T-helper 9 cell (primary cell): ENCODE measurements around the gene DCDC2.
"Not testable (repeated sequence)": the region's sequence is repeated elsewhere in the genome, so short reads cannot be mapped to it uniquely, and the experiment has no call there.

Source experiments
- DNase-seq: peaks from one replicate; pipeline ENCODE4 v3.0.0-alpha.2; 2020

Gene DCDC2

GRCh38 chr6:24378473-24379097 is 20.7 kb upstream of the DCDC2 start:
- DNase-seq = no peak

GRCh38 chr6:24376871-24377270 is 19.0 kb upstream of the DCDC2 start:
- DNase-seq = no peak

DNA sequence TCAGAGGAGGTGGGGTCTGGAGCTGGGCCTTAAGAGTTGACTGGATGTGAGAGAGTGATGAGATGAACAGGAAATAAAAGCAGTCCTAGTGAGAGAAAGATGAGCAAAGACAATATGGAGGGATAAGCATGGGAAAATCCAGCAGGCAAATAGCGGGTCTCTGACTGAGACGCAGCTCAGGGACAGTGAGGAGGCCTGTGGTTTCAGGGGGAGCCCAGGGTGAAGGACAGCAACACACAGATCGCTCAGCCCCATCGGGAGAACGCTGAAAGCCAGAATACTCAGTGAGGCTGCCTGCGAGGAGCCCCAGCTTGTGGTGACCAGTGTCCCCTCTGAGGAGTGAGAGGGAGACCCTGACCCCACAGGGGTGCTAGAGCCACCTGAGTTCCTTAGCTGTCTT is 16.8 kb upstream of the DCDC2 start:
- no peak for DNase-seq

- not testable (repeated sequence) for DNase-seq
These were observed 7.3 kb upstream of the DCDC2 start for GRCh38 chr6:24365103-24365633.

DNA sequence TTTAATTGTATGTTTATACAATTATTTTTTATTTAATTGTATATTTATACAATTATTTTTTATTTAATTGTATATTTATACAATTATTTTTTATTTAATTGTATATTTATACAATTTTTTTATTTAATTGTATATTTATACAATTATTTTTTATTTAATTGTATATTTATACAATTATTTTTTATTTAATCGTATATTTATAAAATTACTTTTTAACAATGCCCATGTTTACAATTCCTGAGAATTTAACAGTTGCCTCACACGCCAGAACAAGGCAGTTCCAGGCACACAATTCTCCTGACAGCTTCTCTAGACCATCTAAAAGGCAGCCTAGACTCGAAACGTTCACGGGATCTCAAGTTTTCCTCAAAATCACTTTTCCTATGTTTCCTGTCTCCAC is 4.5 kb upstream of the DCDC2 start:
- not testable (repeated sequence) for DNase-seq

DNA sequence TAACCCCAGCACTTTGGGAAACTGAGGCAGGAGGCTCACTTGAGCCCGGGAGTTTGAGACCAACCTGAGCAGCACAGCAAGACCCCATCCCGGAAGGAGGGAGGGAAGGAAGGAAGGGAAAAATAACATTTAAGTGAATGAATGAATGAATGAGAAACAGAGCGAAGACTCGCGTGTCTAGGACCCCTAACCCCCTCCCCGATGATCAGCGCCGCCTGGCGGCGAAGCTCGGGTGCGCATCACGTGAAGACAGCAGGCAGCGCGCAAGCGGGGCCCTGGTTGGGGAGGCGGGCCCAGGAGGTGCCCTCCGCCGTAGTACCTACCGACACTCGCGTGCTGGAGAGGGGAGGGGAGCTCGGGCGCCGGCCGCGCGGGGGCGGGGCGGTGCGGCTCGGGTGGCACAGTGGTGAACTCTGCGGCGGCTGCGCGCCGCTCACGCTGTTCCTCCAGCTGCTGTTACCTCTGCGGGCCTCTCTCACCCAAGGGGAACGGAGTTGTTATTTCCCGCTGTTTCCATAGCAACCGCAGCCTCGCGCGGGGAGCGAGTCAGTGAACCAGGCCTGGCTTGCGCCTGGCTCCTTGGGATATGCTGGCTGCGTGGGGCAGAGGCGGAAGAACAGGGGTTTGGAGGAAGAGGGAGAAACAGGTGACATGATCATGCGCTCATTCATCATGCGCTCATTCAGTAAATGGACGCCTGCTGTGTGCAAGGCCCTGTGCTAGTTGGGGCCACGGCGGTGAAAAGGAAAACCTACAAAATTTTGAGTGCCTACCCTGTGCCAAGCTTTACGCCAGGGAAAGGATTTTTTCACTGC is 2.0 kb upstream of the DCDC2 start:
- peak; percentile 66 for DNase-seq

DNA sequence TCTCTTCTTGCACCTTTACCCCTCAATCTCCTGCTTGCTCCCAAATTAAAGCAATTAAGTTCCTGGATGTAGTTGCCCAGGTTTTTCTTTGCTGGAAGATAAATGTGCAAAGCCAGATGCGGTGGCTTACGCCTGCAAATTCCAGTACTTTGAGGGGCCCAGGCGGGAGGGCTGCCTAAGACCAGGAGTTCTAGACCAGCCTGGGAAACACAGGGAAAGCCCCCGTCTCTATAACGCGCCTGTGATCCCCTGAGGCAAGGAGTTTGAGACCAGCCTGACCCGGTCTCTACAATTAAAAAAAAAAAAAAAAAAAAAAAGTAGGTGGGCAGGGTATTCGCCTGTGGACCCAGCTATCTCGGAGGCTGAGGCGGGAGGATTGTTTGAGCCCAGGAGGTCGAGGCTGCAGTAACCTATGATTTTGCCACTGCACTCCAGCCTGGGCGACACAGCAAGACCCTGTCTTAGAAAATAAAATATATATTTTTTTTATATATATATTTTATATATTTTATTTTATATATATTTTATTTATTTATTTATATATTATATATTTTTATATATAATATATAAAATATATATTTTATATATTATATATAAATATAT is 461 bp upstream of the DCDC2 start:
- no peak for DNase-seq

- DNase-seq = no peak
These were observed 1.4 kb downstream of the DCDC2 start for GRCh38 chr6:24356310-24356973.

DNA sequence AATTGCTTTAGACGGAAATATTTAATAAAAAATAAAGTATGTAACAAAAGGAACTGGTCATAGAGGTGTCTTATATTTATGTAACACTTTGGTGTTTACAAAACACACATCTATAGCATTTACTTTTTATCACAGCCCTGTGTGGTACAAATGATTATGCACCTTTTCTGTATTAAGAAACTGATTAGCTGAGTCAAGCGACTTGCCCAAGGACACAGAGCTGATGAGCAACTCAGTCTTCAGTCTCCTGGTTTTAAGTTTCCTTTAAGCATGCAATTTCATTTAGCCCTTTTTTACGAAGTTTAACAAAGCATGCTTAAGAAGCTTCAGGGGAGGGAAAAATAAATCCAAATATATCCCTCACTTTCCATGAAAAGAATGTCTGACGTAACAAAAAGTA is 2.5 kb downstream of the DCDC2 start:
- DNase-seq = no peak

DNA sequence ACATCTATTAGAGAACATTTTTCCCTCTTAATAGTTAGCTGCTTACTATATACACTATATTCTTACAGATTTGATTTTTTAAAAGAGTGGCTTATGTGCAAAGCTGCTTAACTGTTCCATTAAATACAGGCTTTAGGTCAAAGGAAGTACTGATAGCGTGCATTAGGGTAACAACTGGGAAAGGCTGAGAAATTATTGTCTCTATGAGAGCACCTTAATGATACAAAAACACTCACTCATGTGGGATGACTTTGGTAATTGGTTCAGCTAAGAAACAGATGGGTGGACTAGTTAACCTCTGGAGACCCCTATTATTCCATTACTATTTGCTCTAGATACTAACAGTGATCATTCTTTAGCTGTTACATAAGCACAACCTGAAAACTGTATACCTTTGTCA is 4.0 kb downstream of the DCDC2 start:
- DNase-seq = no peak

DNA sequence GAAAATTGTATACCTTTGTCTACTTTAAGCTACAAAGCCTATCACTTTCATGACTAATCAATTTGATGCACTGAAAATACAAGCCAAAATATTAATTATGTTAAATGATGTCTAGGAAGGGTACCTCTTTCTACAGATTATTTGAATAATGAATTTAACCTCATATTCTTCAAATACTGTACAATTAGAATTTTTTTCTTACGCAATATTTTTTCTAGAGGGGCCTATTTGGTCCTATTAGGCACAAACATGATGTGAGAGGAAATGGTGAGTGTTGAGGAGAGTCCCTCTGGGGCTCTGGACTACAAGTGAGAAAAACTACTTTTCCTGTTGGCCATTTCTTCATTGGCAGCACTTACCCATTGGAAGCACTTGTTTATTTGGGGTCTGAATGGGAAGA is 5.4 kb downstream of the DCDC2 start:
- no peak for DNase-seq

DNA sequence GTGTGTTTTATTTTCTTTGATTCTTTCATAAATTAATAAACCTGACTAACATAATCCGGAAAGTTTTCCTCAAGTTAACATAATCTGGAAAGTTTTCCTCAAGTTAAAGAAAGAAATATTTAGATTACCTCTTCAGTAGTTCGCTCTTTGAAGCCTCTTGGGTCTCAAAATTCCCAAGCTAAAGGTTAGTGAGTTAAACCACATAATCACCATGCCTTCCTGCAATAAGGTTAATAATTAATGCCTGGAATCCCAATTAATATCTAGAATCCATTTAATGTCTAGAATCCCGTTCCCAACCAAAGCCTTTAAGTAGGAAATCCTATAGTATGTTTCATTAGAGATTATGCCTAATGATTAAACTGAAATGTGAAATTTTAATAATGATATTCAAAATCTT is 12.9 kb downstream of the DCDC2 start:
- DNase-seq = no peak

DNA sequence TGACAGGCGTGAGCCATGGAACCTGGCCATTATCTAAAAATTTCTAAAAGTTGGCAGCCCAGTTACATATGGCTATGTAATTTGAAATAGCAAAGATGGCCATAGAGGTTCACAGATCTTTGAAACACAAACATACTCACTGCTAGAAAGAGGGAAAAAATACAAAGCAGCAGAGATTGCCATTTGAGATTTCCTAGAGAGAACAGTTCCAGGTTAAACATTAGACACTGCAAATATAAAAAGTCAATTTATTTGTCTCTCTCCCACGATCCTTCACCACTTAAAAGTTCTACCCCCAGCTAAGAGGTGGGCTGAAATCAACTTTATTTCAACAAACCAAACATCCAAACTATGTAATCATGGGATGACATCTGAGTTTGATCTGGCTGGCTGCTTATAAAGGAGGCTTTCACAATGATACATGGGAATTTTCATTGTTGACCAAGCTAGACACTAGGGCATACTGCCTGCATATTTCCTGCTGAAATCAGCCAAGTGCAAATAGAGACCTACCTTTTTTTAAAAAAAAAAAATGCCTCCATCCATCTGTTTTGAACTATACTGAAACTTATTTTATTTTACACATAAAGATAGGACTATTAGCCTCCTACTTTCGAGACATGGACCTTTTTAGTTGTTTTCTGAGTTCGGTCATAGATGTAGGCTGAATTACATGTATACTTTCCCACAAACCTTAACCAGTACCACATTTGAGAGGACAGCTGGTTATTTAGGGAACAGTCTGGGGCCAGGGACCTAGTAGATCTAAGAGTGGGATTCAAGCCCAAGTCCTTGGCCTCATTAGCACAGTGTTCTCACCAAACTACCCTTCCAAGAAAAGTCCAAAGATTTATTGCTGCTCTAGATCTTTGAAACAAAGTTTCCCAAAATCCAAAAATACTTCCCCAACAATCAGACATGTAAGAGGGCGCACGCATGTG is 16.6 kb downstream of the DCDC2 start:
- no peak for DNase-seq

DNA sequence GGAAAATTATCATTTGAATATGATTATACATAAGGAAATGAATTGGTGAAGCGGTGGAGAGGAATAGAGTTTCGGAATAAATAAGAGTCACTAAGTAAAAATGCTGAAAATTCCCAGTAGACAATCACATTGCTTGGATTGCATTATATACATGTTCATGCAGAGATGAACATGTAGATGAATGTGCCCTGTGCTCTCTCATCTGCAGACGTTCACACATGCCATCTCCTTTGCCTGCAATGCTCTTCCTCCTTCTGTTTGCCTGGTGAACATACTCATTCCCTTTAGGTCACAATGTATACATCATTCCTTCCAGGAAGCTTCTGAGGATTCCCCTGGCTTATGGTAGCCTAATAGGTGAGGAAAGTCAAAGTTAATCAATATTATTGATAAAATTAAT is 17.9 kb downstream of the DCDC2 start:
- DNase-seq = no peak

DNA sequence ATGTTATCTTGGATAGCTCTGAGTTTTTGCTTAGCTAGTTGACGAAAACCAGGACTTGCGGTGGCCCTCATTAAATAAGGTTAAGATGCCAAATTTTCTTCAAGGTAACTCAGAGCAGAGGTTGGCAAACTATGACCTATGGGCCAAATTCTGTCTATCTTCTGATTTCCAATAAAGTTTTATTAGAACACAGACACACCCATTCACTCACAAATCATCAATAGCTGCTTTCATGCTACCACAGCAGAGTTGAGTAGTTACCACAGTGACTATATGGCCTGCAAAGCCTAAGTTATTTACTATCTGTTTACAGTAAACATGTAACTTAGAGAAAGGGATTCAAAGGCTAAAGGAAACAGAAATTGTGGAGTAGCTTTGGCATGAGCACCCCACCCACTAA is 23.6 kb downstream of the DCDC2 start:
- DNase-seq = no peak

GRCh38 chr6:24332317-24332716 is 25.5 kb downstream of the DCDC2 start:
- no peak for DNase-seq

GRCh38 chr6:24330137-24330732 is 27.6 kb downstream of the DCDC2 start:
- DNase-seq = no peak

GRCh38 chr6:24329451-24329850 is 28.4 kb downstream of the DCDC2 start:
- DNase-seq = no peak

DNA sequence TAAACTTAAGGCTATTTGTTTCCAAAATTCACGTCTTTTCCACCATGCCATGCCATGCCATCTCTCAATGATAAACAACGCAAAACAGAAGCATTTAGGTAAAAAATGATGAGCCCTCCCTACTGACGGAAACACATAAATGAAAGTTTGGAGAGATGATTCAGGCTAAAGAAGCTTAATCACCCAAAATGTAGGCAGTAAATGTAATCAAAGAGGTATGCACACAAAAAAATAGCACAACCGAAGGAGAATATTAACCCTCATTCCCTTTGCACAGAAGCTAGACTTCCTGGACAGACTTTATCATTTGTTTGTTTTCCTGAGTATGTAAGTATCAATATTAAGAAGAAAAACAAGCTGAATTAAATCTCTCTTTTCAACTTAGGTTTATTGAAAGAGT is 28.8 kb downstream of the DCDC2 start:
- DNase-seq = no peak

- DNase-seq = no peak
These were observed 30.1 kb downstream of the DCDC2 start for GRCh38 chr6:24327756-24328155.

DNA sequence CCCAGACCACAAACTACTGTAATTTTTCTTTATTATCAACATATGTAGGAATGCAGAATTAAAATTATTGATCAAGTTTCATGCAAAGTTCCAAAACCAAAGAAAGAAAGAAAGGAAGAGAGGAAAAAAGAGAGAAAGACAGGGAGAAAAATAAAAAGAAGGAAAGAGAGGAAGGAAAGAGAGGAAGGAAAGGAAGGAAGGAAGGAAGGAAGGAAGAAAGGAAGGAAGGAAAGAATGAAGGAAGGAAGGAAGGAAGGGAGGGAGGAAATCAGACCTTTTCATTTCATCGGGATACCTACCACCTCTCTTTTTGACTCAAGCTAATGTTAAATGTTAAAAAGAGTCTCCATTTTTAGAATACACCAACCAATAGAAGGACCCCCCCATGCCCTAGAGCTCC is 31.9 kb downstream of the DCDC2 start:
- DNase-seq = no peak

DNA sequence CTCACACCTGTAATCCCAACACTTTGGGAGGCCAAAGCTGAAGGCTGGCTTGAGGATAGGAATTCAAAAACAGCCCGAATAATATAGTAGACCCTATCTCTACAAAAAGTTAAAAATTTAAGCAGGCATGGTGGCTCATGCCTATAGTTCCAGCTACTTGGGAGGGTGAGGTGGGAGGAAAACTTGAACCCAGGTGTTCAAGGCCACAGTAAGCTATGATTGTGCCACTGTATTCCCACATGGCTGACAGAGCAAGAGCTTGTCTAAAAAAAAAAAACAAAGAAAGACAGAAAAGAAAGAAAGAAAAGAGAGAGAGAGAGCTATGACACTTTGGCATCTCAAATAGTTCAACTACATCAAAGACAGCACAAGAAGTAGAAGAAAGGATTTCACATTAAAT is 33.2 kb downstream of the DCDC2 start:
- no peak for DNase-seq
